ENCODE measurements around the gene L1TD1. TPM values are rescaled to one million over a fixed set of nuclear protein-coding genes. Genes with fewer than 3 reads are reported as not detected.
"Not testable (repeated sequence)": the region's sequence is repeated elsewhere in the genome, so short reads cannot be mapped to it uniquely, and the experiment has no call there.

L1TD1 gene
- total and polyA plus RNA-seq, 10 donors, result 0.72 to 3.5 (median 1.3) TPM

- H3K27me3 ChIP-seq (replicated peaks in 1 of 7), result no peaks in the 10 kb centered on the region
Observed at GRCh38 chr1:62235576-62235975, 40.9 kb downstream of the L1TD1 start.

DNA sequence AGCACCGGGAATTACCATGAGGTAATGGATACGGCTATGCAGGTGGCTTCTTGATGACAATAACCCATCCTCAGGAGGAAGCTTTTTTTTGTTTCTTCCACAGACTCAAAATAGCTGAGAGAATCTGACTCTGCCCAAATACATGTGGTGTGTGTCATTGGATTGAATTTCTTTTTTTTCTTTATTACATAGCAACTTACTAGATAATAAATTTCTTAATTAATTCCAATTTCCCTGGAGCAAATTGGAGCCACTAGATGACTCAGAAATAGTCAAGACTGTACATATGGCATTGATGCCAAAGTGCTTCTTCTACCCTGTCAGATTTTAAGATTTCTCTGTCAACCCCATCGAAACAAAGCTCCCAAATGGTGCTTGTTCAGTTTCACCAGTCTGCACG, 42.7 kb downstream of the L1TD1 start:
- WGBS, 5 donors, result 77 to 94% (median 85%) methylated on average over 4 of the region's 4 CpGs

More at GRCh38 chr1:62235576-62235975, 40.9 kb downstream of the L1TD1 start:
- Histone ChIP-seq H3K4me3 (no peak overlapping the region), H3K9me3 (no peaks in the 10 kb centered on the region), H3K36me3 (no peaks in the 10 kb centered on the region), H3K27ac (no peak overlapping the region), H3K4me1 (no peaks in the 10 kb centered on the region)
- no peak for DNase-seq
- intact Hi-C loops (cut with DNase I; ENCODE audit: low total_unique reads), result no loop called here
- TF ChIP-seq CTCF (IDR thresholded peaks at IDR 0.05 in 8 of 11, conservative IDR thresholded peaks at IDR 0.05 in 3 of 11) (no peak), POLR2A (IDR thresholded peaks at IDR 0.05) (no peak), POLR2AphosphoS5 (IDR thresholded peaks at IDR 0.05) (no peak)
- 82 to 97% (median 89%) methylated on average over 2 of the region's 2 CpGs for WGBS, 5 donors

GRCh38 chr1:62237950-62238374, 43.3 kb downstream of the L1TD1 start:
- intact Hi-C loops (cut with DNase I; ENCODE audit: low total_unique reads), result no loop called here
- Histone ChIP-seq H3K27me3 (replicated peaks in 1 of 7) (no peaks in the 10 kb centered on the region), H3K4me1 (peaks cover 0 to 7% (median 0%) of the 10 kb centered on the region in 6 donors), H3K4me3 (no peak overlapping the region), H3K9me3 (no peaks in the 10 kb centered on the region), H3K27ac (no peak overlapping the region), H3K36me3 (no peaks in the 10 kb centered on the region)
- DNase-seq, result peak; percentile 30
- WGBS, 5 donors, result 58 to 86% (median 80%) methylated on average over 8 of the region's 8 CpGs
- TF ChIP-seq POLR2A (IDR thresholded peaks at IDR 0.05) (no peak), POLR2AphosphoS5 (IDR thresholded peaks at IDR 0.05) (no peak), CTCF (IDR thresholded peaks at IDR 0.05 in 8 of 11, conservative IDR thresholded peaks at IDR 0.05 in 3 of 11) (no peak)

More for the DNA sequence above, 42.7 kb downstream of the L1TD1 start:
- intact Hi-C loops (cut with DNase I; ENCODE audit: low total_unique reads), result no loop called here
- Histone ChIP-seq H3K27me3 (replicated peaks in 1 of 7) (no peaks in the 10 kb centered on the region), H3K36me3 (no peaks in the 10 kb centered on the region), H3K4me1 (peaks cover 0 to 7% (median 0%) of the 10 kb centered on the region in 6 donors), H3K27ac (no peak overlapping the region), H3K9me3 (no peaks in the 10 kb centered on the region), H3K4me3 (no peak overlapping the region)
- DNase-seq, result no peak
- TF ChIP-seq POLR2AphosphoS5 (IDR thresholded peaks at IDR 0.05) (no peak), POLR2A (IDR thresholded peaks at IDR 0.05) (no peak), CTCF (IDR thresholded peaks at IDR 0.05 in 8 of 11, conservative IDR thresholded peaks at IDR 0.05 in 3 of 11) (no peak)

- Histone ChIP-seq H3K27me3 (replicated peaks in 1 of 7) (no peaks in the 10 kb centered on the region), H3K4me3 (no peak overlapping the region), H3K4me1 (peaks cover 0 to 7% (median 0%) of the 10 kb centered on the region in 6 donors), H3K36me3 (no peaks in the 10 kb centered on the region), H3K27ac (no peak overlapping the region), H3K9me3 (no peaks in the 10 kb centered on the region)
- DNase-seq, result peak; percentile 34
- TF ChIP-seq POLR2AphosphoS5 (IDR thresholded peaks at IDR 0.05) (no peak), POLR2A (IDR thresholded peaks at IDR 0.05) (no peak), CTCF (IDR thresholded peaks at IDR 0.05 in 8 of 11, conservative IDR thresholded peaks at IDR 0.05 in 3 of 11) (no peak)
- intact Hi-C loops (cut with DNase I; ENCODE audit: low total_unique reads), result no loop called here
- 89 to 98% (median 91%) methylated on average over 9 of the region's 9 CpGs for WGBS, 5 donors
Observed at GRCh38 chr1:62238507-62238906, 43.9 kb downstream of the L1TD1 start.

- intact Hi-C loops (cut with DNase I; ENCODE audit: low total_unique reads); H3K4me1 ChIP-seq; DNase-seq; H3K27ac ChIP-seq; H3K9me3 ChIP-seq; H3K4me3 ChIP-seq; H3K36me3 ChIP-seq; H3K27me3 ChIP-seq (replicated peaks in 1 of 7): not testable (repeated sequence)
- 82 to 94% (median 87%) methylated on average over 3 of the region's 3 CpGs for WGBS, 5 donors
Observed at GRCh38 chr1:62239652-62240403, 45.2 kb downstream of the L1TD1 start.

Measured in spleen (tissue), 11 donors.